Activated CD8-positive, alpha-beta T cell treated with anti-CD3 and anti-CD28 coated beads, Interleukin-2, amount 10 ng/mL, durations not matched to agents 7 days and 5 days (primary cell): ENCODE measurements around the gene DNAAF3. TPM values are rescaled to one million over a fixed set of nuclear protein-coding genes. Genes with fewer than 3 reads are reported as not detected.
"Not testable (repeated sequence)": the region's sequence is repeated elsewhere in the genome, so short reads cannot be mapped to it uniquely, and the experiment has no call there.

Source experiments
- ATAC-seq: fragments of 150-1000 bp; cut with Tn5 transposase; one replicate; pipeline ENCODE4 v1.10.0; 2021; ENCODE audit warnings: moderate library complexity
- CTCF ChIA-PET: fragments of 350-600 bp; sonication (Branson Sonifier 250); formaldehyde crosslinking; loops from one replicate; lab custom pipeline; 2021; ENCODE audit warnings: antibody characterized with exemption; lab: Charles Lee
- POLR2A ChIA-PET: fragments of 350-600 bp; sonication (Branson Sonifier 250); formaldehyde crosslinking; loops from one replicate; lab custom pipeline; 2021; ENCODE audit warnings: antibody characterized with exemption; lab: Charles Lee
- DNase-seq: peaks from one replicate; pipeline ENCODE4 v3.0.0-alpha.2; 2020
- H3K27ac Mint-ChIP-seq: one replicate; pipeline ENCODE4 v1.8.0; 2021; ENCODE audit warnings: mild to moderate bottlenecking, mixed read lengths
- H3K27me3 Mint-ChIP-seq: one replicate; pipeline ENCODE4 v1.8.0; 2021; ENCODE audit warnings: low read depth, mixed read lengths
- H3K36me3 Mint-ChIP-seq: one replicate; pipeline ENCODE4 v1.8.0; 2021; ENCODE audit warnings: low read depth, mixed read lengths
- H3K4me1 Mint-ChIP-seq: one replicate; pipeline ENCODE4 v1.8.0; 2021; ENCODE audit warnings: low read depth, mixed read lengths
- H3K4me3 Mint-ChIP-seq: one replicate; pipeline ENCODE4 v1.8.0; 2021; ENCODE audit warnings: mild to moderate bottlenecking, mixed read lengths
- H3K9me3 Mint-ChIP-seq: one replicate; pipeline ENCODE4 v1.8.0; 2022; ENCODE audit warnings: mixed read lengths; ENCODE audit not compliant: insufficient read depth
- total RNA-seq, 2 experiments: library from RNA; stranded (reverse); gene quantifications; one replicate each; pipeline ENCODE4 v1.2.3, GENCODE V29; 2021

The DNAAF3 gene
- total RNA-seq, 2 experiments from 2014 or later = 0.21 to 0.23 TPM

DNA sequence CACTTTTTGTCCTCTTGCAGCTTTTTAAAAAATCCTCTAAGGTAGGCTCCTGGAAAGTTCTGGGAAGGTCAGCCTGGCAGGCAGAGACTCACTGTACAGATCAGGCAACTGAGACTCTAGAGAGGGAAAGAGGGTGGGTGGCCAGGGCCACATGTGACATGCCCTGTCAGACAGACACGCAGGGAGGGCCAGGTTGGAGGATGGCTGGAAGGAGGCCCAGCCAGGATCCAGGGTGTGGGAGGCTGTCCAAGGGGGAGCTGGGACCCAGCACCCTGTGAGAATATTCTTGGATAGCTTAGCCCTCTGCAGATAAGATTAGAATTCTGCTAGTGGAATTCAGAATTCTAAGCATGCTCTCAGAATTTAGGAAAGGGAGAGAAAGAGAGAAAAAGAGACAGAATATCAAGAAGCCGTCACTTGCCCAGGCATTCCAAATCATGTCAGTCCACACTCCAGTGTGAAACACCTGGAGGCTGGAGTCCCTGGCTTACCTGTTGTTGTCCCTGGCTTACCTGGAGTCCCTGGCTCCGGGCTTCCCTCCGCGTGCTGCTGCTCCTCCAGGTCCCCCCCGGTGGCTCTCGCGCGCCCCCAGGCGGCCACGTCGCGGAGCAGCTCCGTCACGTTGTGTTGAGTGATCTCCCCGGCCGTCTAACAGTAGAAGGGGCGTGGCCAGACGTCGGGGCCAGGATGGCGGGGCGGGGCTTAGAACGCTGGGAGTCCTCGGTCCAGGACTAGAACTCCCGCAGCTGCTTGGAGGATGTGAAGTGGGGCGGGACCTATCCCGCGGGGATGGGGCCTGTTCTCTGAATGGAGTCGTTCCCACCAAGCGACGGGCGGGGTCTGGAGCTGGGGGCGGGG lies 6.1 kb downstream of the DNAAF3 start:
- Mint-ChIP-seq H3K27ac (no peak overlapping the region), H3K27me3 (peaks cover 29% of the 10 kb centered on the region)
- ATAC-seq = peak; percentile 94

DNA sequence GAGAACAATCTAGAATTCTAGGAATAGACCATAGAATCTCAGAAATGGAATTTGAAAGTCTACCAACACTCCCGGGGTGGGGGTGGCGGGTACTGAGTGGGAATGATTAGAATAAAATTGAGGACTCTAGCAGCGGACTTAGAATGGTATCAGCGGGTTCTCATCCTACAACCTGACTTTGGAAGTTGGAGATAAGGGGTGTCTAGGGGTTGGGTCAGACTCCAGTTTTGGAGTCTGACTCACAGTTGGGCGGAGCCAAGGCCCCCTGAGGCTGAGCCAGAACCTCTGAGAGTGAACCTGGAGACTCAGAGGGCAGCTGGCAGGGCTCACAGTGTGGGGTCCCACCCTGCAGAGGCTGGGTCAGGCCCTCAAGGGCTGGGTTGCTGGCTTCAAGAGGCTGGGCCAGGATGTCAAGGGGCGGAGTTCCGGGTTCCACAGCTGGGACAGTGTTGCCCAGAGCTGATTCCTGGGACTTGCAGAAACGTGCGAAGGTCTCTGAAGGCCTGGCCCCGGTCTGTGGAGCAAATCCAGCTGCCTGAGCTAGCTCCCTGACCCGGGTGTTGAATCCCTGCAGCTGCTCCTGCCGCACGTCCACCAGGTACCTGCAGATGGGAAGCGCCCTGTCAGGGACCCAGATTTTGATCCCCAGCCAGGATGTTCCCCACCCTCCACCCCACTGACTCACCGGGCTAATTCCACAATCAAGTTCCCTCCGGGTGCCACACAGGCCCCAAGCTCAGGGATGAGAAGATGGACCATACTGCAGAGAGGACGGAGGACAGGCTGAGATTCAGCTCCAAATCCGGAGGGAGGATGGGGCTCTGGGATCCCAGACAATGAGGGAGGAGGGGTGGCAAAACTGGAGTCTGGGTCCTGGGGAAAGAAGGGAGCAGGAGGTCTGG lies 7.3 kb downstream of the DNAAF3 start:
- DNase-seq (no peak), ATAC-seq (no peak)
- POLR2A ChIA-PET = no interaction called here
- H3K9me3 Mint-ChIP-seq = peaks cover 3% of the 10 kb centered on the region
- peaks cover 25% of the 10 kb centered on the region for H3K27me3 Mint-ChIP-seq
- H3K4me3 Mint-ChIP-seq = no peak overlapping the region
- H3K36me3 Mint-ChIP-seq = no peaks in the 10 kb centered on the region
- peaks cover 17% of the 10 kb centered on the region for H3K4me1 Mint-ChIP-seq
- CTCF ChIA-PET = interaction anchor here (0.8 to 3.1 kb wide), 10 partner anchors 10 to 495 kb away, joined by 3 to 22 read pairs (median 6); partner anchors contain the start of genes ISOC2 and KMT5C
- no peak overlapping the region for H3K27ac Mint-ChIP-seq

More for the DNA sequence above, 6.1 kb downstream of the DNAAF3 start:
- no peaks in the 10 kb centered on the region for H3K9me3 Mint-ChIP-seq
- no peaks in the 10 kb centered on the region for H3K36me3 Mint-ChIP-seq
- H3K4me1 Mint-ChIP-seq = peaks cover 13% of the 10 kb centered on the region
- peak; percentile 93 for DNase-seq
- H3K4me3 Mint-ChIP-seq = no peak overlapping the region
- ChIA-PET CTCF (interaction anchor here (0.8 to 3.1 kb wide), 20 partner anchors 9 to 712 kb away, joined by 3 to 22 read pairs (median 5); partner anchors contain the start of genes ISOC2, KMT5C and ZNF628), POLR2A (interaction anchor here (0.5 to 0.6 kb wide), 2 partner anchors 97 to 511 kb away, joined by 3 read pairs; partner anchors contain the start of gene RDH13)

DNA sequence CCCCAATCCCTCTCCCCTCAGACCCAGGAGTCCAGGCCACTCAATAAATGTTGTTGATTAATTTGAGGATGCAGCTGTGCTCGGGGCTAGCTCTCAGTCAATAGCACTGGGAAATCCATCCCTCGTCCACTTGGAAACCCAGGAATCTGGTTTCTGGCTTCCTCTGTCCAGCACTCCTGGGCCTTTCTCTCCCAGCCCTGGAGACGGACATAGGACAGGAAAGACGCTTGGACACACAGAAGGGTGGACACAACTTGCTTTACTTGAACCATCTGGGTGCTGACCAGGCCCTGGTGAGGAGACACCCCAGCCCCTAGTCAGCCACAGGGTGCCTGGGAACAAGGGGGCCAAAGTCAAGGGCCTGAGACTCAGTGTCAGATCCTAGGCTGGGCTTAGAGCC lies 8.0 kb downstream of the DNAAF3 start:
- DNase-seq (no peak), ATAC-seq (no peak)
- H3K4me1 Mint-ChIP-seq = peaks cover 22% of the 10 kb centered on the region
- H3K27me3 Mint-ChIP-seq = peaks cover 21% of the 10 kb centered on the region
- ChIA-PET POLR2A (interaction anchor here (1.1 kb wide), 1 partner anchor 249 kb away, joined by 3 read pairs; no protein-coding TSS in a partner anchor), CTCF (interaction anchor here (1.6 to 2.1 kb wide), 2 partner anchors 12 to 17 kb away, joined by 3 to 8 read pairs; no protein-coding TSS in a partner anchor)
- no peak overlapping the region for H3K27ac Mint-ChIP-seq
- no peak overlapping the region for H3K4me3 Mint-ChIP-seq
- peaks cover 3% of the 10 kb centered on the region for H3K36me3 Mint-ChIP-seq
- peaks cover 8% of the 10 kb centered on the region for H3K9me3 Mint-ChIP-seq

DNA sequence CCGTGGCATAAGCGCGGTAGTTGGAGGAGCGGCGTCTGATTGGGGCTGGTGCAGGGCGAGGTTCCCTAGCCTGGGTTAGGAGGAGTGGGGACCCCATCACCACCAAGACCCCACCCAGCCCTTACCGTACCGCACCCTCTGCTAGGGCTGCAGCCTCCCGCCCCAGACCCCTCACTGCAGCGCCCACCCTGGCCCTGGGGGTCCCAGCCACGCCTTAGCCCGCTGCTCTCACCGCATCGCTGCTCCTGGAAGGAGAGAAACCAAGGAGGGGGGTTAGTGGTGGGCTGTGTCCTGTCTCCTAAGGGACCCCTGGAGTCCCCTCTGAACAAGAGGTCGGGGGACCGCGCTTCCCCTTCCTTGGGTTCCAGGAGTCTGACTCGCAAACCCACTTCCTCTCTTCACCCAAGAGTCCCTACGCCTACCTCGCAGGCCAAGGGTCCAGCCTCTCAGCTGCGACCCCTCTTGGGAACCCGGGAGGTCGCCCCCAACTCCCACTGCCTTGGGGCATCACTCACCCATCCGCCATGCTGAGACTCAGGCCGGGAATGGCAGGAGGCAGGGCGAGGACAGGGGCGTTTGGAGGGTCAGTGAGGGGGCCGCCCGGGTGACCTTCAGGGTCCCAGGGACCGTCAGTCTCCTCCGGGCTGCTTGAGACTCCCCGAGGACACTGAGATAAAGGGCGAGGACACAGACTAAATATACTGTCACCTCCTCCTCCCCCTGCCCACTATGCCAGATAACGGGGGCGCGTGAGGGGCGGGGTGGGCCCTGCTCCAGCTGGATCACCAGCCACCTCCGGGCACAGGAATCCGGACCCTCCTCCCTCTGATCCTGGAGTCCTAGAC lies 9.1 kb downstream of the DNAAF3 start, which contains the start of gene TNNI3:
Gene TNNI3 (minus strand): TSS at position 669 of the 845 bp plus-strand sequence. CDS start 143 bp downstream, at position 526.
- no peak within 1 kb of the TSS for H3K4me3 Mint-ChIP-seq
- ATAC-seq (no peak), DNase-seq (no peak)
- H3K4me1 Mint-ChIP-seq = peaks cover 27% of the 10 kb centered on the region
- H3K27ac Mint-ChIP-seq = no peak within 1 kb of the TSS
- peaks cover 9% of the 10 kb centered on the region for H3K9me3 Mint-ChIP-seq
- H3K36me3 Mint-ChIP-seq = peaks cover 3% of the 10 kb centered on the region
- ChIA-PET CTCF (no interaction called here), POLR2A (interaction anchor here (1.1 kb wide), 1 partner anchor 251 kb away, joined by 3 read pairs; no protein-coding TSS in a partner anchor)
- peaks cover 21% of the 10 kb centered on the region for H3K27me3 Mint-ChIP-seq

DNA sequence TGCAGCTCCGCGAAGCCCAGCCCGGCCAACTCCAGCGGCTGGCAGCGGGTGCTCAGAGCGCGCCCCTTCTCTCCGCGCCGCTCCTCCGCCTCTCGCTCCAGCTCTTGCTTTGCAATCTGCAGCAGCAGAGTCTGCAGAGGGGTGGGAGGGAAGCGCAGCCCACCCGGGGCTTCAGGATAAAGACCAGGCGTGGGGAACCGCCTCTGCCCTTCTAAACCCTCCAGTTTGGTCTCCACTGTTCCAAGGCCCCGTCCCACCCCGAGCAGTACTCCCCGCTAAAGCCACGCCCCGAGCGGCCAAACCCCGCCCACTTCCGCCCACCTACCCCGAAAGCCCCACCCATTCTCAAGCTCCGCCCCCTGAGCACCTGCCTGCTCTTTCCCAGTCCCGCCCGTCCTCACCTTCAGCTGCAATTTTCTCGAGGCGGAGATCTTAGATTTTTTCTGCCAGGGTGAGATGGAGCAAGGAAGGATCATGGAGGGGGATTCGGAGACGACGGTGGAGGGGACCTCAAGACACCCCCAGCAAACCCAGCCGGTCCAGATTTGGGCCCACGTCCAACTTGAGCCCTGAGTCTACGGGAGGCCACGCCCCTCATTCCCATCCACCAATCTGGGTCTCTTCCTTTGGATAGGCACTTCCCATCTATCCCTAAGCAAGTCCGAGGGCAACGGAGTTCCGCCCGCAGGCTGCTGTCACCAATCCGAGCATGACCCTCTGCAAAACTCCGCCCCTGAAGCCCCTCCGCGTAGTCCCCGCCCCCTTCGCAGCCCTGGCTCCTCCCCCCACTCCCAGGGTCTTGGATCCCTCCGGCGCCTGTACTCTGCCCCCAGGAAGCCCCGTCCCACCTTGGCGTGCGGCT lies 10.0 kb downstream of the DNAAF3 start:
- no peak overlapping the region for H3K27ac Mint-ChIP-seq
- no peak overlapping the region for H3K4me3 Mint-ChIP-seq
- ChIA-PET CTCF (no interaction called here), POLR2A (no interaction called here)
- ATAC-seq (no peak), DNase-seq (peak; percentile 54)
- peaks cover 36% of the 10 kb centered on the region for H3K4me1 Mint-ChIP-seq
- peaks cover 18% of the 10 kb centered on the region for H3K9me3 Mint-ChIP-seq
- peaks cover 9% of the 10 kb centered on the region for H3K36me3 Mint-ChIP-seq
- H3K27me3 Mint-ChIP-seq = peaks cover 18% of the 10 kb centered on the region

DNA sequence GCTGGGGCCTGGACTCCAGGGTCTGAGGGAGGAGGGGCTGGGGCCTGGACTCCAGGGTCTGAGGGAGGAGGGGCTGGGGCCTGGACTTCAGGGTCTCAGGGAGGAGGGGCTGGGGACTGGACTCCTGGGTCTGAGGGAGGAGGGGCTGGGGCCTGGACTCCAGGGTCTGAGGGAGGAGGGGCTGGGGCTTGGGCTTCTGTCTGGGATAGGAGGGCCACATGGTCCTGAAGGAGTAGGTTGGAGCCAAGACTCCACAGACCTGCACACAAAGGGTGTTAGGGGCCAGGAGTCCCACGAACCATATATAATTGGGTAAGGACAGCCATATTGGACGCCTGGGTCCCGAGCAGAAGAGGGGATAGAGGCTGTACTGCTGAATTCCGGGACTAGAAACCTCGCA lies 10.6 kb downstream of the DNAAF3 start:
- Mint-ChIP-seq H3K27me3 (peaks cover 18% of the 10 kb centered on the region), H3K4me1 (peaks cover 38% of the 10 kb centered on the region), H3K9me3 (peaks cover 19% of the 10 kb centered on the region)
- DNase-seq, H3K36me3 Mint-ChIP-seq, H3K4me3 Mint-ChIP-seq, H3K27ac Mint-ChIP-seq, ATAC-seq, CTCF ChIA-PET, POLR2A ChIA-PET: not testable (repeated sequence)

DNA sequence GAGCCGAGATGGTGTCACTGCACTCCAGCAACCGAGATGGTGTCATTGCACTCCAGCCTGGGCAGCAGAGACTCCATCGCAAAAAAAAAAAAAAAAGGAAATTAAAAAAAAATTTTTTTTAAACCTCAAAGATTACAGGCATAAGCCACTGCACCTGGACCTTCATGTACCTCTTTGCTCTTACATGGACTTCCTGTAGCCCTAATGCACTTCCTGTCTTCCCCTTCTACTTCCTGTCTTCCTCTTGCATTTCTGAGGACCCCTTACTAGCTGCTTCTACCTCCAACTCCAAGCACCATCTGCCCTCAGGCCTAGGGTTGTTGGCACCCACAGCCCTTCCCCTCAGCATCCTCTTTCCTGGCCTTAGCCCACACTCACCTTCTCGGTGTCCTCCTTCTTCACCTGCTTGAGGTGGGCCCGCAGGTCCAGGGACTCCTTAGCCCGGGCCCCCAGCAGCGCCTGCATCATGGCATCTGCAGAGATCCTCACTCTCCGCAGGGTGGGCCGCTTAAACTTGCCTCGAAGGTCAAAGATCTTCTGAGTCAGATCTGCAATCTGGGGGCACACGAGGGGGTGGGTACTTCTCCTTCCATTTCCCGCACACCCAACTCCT lies 12.7 kb downstream of the DNAAF3 start:
- Mint-ChIP-seq H3K4me1 (peaks cover 37% of the 10 kb centered on the region), H3K27me3 (peaks cover 25% of the 10 kb centered on the region), H3K9me3 (peaks cover 19% of the 10 kb centered on the region), H3K4me3 (no peak overlapping the region), H3K27ac (no peak overlapping the region), H3K36me3 (peaks cover 9% of the 10 kb centered on the region)
- ChIA-PET POLR2A (no interaction called here), CTCF (no interaction called here)
- DNase-seq = no peak
- ATAC-seq = no peak

DNA sequence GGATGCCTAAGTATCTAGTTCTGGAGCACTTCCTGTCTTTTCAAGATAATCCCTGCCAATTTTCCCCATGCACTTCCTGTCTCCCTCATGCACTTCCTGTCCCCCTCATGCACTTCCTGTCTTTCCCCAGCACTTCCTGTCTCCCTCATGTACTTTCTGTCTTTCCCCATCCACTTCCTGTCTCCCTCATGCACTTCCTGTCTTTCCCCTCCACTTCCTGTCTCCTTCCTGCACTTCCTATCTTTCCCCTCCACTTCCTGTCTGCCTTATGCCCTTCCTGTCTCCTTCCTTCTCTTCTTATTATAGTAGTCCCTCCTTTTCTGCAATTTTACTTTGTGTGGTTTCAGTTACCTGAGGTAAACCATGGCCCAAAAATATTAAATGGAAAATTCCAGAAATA lies 14.4 kb downstream of the DNAAF3 start:
- Mint-ChIP-seq H3K9me3 (peaks cover 19% of the 10 kb centered on the region), H3K27ac (peak overlapping the region; percentile 89), H3K4me3 (no peak overlapping the region), H3K4me1 (peaks cover 33% of the 10 kb centered on the region), H3K27me3 (peaks cover 33% of the 10 kb centered on the region), H3K36me3 (peaks cover 9% of the 10 kb centered on the region)
- ATAC-seq = no peak
- ChIA-PET CTCF (interaction anchor here (2.1 to 2.7 kb wide), 2 partner anchors 9 to 11 kb away, joined by 11 to 12 read pairs; no protein-coding TSS in a partner anchor), POLR2A (no interaction called here)
- no peak for DNase-seq

DNA sequence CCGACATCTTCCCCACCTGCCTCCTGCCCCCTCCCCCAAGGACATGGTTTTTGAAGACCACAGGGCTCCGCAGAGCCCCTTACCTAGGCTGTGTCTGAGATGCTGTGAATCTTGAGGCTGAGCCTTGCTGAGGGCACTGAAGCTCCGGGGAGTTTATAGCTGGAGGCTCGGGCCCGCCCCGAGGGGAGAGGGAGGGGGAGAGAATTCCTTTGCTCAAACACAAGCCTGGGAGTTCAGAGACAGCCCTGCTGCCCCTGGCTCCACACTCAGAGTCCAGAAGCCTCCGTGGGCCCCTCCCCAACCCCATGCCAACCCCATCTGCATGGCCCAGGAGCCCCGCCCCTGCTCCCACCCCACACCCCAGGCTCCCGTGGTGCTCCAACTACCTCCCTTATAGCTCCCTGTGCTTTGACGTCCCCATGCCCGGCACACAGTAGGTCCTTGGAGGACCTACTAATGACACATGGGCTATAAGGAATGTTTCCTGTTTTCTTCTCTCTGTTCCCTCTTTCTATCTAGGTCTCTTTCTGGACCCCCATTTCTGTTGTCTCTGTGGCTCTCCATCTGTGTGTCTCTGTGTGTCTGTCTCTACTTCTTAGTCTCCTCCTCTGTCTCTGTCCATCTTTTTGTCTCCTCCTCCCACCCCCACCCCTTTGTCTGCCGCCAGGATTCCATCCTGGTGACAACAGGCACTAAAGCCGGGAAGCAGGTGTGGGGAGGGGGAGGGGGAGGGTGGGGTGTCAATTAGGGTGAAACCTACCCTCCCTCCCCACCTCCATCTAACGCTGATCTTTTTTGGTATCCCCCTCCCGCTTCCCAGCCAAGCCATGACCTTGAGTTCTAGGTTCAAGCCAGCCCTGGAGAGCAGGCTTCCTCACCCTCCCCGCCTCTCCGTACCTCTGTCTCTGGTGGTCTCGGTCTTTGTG lies 17.1 kb downstream of the DNAAF3 start, which contains the start of gene TNNT1:
Gene TNNT1 (minus strand): TSS at position 129 of the 926 bp plus-strand sequence. CDS start 2,049 bp downstream, outside the sequence.
- ATAC-seq = no peak
- H3K4me3 Mint-ChIP-seq = no peak within 1 kb of the TSS
- DNase-seq = no peak
- H3K27ac Mint-ChIP-seq = no peak within 1 kb of the TSS
- H3K4me1 Mint-ChIP-seq = peaks cover 29% of the 10 kb centered on the region
- H3K27me3 Mint-ChIP-seq = peaks cover 38% of the 10 kb centered on the region
- peaks cover 9% of the 10 kb centered on the region for H3K36me3 Mint-ChIP-seq
- POLR2A ChIA-PET = no interaction called here
- peaks cover 18% of the 10 kb centered on the region for H3K9me3 Mint-ChIP-seq
- CTCF ChIA-PET = no interaction called here
